NCI-H2107 treated with DMSO at 0.1 percent for 48 hours (cell line): ENCODE results near the gene SEPTIN8.

Source experiments
- DNase-seq: peaks from one replicate; lab custom pipeline; 2025; ENCODE audit not compliant: unreplicated experiment; lab: John Stamatoyannopoulos, UW

SEPTIN8 gene

DNA sequence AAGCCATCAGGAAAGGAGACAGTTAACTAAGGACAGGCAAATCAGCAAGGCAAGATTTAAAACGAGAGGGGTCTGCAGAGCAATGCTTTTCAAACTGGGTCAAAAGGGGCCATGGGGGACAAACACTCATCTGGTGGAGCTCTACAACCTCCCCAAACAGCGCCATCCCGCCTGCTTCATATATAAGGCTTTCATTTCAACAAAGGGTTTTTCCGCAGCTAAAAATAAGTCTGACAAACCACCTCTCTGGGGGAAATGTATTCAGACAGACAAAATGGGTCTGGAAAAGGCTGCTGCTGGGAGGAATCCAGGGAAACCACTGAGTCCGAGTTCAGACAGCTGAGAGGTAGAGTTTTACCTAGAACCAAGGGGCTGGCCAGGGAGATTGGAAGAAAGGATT, 8.3 kb upstream of the SEPTIN8 start:
- no peak for DNase-seq

DNA sequence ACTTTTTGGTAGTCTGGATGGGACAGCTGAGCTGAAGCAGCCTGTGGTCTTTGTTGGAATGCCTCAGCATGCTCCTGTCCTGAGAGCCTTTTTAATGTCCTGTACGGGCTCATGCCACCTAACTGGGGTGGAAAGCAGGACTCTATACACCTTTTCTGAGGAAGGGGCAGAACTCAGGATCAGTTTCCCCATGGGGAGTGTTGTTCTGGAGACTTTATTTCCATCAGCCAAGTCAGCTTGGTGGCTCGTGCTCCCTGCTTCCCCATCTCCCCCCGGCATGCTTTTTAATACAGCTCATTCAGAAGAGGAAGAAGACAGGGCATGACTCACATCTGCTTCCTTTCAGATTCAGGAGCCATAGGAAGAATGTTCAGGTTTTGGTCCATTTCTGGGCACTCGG, 5.1 kb upstream of the SEPTIN8 start:
- no peak for DNase-seq

DNA sequence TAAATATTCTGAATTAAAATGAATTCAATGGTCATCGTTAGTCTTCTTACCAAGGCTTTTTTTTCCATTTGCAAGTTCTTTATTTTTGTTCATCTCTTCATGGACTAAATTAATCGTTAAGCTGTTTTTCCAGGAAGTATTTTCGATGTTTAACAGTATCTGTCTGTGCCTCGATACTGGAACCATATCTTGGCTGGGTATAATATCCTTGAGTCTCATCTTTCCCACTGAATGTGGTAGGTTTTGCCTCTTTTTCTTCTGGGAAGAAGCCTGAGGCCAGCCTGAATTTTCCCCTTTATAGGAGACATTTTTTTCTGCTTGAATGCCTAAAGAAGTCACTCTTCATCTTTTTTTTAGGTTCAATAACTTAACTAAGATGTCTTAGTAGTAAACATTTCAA, 4.0 kb upstream of the SEPTIN8 start:
- no peak for DNase-seq

DNA sequence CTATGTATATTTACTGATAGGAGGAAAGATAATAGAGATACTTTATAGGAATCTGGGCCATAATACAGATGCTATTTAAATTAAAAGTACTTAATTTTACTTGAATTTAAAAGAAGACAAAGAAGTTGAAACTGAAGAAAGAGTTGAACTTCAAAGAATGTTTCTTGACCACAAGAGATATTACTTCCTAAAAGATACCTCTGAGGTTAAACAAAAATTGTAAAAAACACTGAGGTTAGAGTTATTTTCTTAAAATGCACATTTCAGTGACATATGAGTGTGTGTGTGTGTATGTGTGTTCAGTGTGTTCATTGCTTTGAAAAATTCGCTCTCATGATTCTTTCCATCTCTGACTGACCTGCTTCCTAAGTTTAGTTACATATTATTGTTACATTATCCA, 3.5 kb upstream of the SEPTIN8 start:
- DNase-seq, result no peak

DNA sequence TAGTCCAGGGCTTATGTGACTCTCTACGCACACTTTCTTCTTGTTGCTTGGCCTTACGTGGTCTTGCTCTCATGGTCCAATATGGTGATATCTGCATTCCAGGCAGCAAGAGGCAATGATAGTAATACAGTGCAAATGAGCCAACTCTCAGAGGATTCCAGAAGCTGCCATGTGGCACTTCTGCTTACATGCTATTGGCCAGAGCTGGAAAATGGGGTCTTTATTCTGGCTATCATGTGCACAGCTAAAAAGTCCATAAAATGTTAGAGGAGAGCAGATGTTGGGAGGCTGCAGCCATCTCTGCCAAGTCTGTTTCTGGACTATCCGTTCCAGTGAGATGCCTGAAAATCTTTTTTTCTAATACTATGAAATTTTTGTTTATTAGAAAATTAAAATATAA, 2.9 kb upstream of the SEPTIN8 start:
- DNase-seq, result no peak

DNA sequence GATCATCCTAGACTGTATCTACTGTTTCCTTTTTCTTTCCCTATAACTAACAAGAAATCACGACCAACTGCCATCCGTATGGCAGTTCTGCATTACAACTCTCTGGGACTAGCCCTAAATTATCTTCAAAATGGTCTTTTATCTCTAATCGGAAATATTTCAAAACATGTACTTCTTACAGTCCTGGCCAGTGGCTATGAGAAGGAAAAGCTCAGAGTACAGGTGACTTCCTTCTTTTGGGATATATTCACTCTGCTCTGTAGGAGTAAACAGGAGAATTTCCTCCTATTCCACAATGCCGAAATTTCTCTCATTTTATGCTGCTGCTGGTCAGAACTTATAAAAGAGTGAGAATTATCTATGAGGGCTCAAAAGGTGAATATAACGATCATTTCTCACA, 1.8 kb upstream of the SEPTIN8 start:
- DNase-seq, result no peak

DNA sequence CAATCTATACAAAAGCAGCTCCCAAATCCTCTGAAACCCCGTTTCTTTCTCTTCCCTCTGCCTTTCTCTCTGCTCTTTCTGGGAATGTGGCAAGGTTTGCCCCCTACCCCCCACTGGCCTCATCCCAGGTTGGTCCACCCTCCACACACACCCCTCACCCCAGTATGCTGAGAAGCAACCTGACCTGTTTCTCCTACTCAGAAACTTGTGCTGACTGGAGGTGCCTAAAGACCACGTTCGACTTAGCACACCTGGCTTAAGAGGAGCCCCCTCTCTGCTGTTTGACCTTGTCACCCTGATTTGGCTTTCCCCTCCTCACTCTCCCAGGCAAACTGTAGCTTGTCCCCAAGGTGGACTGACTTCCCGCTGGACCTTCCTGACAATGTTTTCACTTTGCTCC, 1.1 kb upstream of the SEPTIN8 start:
- no peak for DNase-seq

DNA sequence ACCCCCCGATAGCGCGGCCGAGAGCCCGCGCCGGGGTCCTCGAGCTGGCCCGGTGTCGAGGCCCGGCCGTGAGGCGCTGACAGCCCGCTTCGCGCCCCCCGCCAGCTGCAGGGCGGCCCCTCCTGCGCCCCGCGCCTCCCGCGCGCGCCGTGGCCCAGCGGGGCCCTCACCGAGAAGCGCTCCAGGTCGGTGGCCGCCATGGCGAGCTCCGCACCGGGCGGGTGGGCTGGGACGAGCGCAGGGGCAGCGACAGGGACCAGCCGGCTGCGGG, 166 bp downstream of the SEPTIN8 start:
- DNase-seq, result no peak

DNA sequence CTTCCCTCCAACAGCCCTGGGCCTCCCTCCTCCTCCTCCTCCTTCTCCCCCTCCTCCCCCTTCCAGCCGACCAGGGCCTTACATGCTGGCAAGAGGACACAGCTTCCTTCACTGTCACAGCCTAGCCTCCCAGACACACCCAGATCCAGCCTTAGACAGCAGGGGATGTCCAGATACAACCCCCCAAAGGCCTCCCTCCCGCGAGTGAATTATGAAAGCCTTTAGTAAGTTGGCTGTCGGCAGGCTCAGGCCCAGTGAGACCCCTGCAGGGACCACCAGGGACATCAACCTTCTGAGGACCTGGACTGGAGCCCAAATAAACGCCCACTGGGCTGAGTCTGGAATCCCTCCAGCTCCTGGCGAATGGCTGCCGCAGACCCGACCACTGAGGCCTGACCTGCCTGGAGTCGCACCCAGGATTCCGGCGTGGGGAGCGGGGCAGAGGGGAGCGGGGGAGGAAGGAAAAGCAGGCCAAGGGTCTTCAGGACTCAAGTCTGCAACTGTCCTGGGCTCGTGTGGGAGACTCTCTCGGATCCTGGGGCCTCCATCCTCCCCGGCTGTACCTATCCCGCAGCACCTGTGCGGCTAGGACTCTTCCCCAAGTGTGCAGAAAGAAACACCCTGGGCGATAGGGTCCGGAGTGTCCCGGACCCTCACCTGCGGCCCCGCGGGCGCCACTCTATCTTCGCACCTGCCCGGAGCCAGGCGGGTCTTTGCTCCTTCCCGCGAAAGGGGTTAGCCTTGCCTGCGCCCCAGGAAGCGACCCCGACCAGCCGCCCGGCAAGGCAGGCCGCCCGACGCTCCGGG, 705 bp downstream of the SEPTIN8 start:
- no peak for DNase-seq

DNA sequence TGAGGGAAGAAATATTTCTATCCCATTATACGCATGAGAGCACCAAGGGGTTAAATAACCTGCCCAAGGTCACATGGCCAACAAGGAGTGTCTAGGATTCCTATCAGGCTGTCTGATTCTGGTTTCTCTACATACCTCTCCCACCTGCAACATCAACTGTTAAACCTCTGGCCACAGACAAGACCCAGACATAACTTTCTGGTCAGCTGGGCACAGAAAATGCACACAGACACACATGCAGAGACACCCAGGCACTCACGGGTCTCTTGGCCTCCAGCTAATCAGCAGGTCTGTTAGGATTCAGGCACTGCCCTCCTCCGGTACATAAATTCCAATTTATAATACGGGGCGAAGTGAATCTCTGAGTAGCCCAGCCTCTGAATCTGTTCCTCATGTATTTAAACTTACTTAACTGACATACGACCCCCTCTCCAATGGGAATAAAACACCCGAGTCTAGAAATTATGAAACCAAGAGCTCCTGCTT, 1.5 kb downstream of the SEPTIN8 start:
- DNase-seq, result no peak

DNA sequence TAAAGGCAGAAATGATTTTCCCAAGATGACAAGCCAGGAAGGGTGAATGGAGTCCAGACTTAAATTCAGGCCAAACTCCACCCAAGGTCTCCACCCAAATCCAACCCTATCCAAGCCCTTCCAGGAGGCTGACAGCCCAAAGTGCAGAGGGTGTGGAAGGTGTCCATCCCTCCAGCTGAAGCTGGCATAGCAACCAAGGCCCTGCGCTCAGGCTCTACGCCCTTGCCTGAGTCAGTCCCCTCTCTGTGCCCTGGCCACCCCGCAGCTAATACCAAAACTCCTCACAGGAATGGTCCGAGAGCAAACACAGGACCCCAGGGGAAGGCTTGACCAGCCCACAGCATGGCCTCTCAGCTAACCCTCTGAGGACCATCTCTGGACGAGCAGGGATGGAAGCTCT, 2.1 kb downstream of the SEPTIN8 start:
- no peak for DNase-seq

DNA sequence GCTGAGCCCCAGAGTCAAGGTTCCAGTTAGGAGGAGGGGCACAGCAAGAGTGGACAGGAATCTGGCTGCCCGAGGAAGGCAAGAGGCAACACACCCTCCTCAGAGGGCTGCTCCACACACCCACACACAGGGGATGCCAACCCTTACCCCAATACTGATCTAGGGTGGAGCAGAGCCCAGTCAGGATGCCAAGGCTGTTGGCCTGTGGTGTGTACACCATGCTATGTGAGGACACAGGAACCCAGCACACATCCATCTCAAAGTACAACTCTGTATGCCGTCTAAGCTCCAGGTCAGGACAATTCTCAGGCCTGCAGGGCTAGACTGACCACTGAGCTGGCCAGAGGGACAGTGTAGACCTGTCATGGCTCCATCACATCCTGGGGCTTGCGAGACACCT, 2.6 kb downstream of the SEPTIN8 start:
- DNase-seq, result no peak

DNA sequence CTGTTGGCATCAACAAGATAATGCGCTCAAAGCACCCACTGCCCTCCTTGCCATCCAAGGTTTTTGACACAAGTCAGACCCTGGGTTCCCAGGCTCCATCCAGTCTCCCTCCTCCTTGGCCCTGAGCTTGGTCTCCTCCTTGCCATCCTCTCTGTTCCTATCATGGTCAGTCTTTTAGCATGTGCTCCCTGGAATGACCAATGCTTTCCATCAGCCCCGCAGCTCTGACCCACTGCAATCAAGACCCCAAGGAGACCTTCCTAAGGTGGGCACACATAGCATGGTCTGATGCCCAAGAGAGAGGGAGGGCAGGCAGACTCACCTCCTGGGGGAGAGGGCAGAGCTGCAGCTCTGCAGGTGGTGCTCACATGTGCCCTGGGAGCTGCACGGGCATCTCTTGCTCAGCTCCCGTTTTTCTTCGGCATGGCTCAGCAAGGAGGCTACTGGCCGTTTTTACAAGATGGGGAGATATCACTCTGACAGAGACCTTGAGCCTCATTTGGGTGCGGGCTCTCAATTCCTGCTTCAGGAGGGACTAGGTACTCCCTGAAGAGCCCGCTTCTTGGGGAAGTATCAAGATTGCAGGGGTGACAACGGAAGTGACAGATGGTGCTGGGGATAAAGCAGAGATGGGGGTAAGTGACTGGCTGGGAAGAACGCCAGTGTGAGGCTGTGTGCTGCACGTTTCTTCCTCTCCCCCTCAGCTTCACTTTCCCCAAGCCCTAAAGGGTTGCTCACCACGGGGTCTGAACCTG, 3.3 kb downstream of the SEPTIN8 start:
- no peak for DNase-seq

DNA sequence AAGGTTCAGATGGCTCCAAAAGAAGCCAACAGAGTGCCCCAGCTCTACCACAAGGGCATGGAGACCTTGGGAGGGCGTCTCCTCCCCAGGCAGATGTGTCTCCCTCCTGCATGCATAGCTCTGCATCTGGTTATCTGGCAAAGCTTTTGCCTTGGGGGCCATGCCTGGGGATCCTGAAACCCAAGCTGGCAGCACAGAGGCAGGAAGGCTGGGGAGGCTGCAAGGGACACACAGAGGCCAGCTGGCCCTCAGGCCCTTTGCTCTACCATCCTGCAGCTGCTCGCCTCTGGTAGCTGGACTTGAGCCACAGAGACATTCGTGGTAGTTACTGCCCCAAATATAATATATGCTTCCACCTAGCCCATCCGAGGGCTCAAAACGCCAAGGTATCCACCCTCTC, 3.9 kb downstream of the SEPTIN8 start:
- DNase-seq, result no peak

DNA sequence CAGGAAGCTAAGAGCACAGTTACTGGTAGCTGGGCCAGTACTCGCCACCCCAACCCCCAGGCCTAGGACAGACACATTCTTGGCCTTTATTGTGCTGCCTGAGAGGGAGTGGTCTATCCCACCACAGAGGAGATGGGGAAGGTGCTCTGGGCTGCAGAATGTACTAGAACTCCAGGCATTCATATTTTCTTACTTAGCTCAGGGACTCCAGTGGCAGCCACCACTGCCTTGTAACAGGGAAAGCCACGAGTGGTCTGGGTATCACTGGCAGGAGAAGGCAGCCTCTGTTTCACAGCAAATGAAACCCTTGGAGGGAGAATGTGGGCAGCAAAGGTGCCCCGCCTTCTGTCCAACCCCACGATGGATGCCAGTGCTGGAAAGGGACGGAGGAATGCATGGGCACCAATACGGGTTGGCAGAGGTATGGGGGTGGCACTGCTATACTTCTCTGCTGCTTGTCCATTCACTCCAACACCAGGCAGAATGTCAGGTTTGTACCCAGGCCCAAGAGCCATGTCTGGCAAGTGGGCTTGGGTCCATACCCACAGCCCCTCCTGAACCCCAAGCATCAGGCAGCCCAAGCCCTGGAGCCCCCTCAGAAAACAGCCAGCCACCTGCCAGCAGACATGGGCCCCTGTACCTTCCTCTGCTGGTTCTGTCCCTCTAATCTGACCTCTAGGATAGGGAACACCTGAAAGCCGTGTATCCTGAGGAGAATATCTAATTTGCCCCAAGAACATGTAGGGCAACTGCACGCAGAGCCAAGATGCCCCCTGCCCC, 4.6 kb downstream of the SEPTIN8 start:
- no peak for DNase-seq

DNA sequence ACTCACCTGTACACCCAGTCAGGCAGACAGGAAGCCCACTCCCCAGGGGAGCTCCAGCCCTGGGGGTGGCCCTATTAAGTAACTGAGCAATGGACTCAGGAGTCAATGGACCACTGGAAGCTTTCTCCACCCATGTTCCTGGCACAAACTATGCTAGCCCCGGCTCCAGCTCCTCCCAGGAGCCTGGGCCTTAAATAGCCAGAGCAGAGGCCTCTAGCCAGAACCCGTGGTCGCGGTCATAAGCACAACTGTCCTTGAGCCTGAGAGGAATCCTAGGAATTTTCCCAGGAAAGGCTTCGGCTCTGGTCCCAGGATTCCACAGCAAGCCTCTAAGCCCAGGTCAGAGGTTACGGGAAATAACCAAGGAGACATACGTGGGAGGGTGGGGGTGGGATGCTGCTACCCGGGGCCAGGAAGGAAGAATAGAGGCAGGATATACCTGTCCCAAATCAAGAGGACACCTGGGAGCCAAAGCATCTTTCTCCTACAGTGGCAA, 5.5 kb downstream of the SEPTIN8 start:
- no peak for DNase-seq

DNA sequence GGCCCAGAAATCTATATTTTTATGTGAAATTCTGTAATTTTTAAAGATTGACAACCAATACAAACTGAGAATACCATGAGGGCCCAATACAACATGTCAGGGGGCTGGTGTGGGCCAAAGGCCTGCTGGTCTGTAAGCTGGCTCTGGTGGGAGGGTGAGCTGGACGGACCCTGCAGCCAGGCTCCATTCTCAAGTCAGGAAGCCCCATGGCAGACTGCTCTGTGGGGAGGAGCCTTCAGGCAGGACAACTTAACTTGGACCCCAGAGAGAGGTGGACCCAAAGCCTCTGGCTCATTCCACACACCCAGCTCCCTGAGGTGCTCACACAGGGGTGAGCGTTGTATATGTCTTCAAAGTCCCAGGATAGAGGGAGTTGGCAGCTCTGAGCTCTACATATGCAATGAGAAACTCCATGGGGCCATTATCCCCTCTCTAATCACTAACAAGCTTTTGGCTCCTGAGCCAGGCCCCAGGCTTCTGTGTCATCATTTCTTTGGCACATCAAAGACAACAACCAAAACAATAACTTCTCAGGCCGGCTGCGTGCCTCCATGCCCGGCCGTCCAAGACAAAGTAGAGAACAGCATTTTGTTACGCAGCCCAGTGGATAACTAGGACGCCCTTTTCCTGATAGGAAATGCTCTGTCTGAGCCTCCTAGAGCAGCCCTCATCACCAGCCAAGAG, 6.4 kb downstream of the SEPTIN8 start:
- DNase-seq, result no peak

DNA sequence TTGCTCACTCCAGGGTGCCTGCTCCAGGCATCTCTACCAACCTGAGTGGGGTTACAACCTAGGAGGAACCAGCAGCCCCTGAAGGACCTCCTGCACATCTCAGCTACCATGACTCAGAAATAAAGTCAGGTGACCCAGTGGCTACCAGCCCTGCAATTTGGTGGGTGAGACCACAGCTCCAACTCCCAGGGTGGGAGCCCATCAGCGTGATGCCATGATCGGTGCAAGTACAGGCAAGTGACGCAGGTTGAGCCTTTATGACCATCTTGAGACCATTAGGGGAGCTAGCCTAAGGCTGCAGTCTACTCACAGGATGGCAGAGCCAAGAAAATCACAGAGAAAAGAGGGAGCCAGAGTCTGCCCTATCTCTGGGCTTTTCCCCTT, 8.6 kb downstream of the SEPTIN8 start:
- no peak for DNase-seq

DNA sequence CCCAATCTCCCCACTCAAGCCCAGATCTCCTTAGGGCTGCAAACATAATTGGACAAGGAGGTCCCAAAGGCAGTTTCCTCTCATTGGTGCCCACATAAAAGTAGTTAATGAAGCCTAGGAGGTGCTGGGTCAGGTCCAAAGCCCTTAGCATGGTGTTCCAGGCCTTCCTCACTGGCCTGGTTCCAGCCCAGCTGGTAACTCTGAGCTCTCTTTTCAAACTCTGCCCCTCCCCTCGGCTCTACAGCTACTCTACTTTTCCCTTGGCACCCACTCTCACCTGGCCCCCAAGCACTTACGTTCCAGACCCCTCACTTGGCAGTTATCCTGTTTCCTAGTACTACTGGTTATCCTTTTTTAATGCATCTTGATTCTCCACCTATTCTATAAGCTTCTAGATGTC, 9.9 kb downstream of the SEPTIN8 start:
- DNase-seq, result no peak

DNA sequence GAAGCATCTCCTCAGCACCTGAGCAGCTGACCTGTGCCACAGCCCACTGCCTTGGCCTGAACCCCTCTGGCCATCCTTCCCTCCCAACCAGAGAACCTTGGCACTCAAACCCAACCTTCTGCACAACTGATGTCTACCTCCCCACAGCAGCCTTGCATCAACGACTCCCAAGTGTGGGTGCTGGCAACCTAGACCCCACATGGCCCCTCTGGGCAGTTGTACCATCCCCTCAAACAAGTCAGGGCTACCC, 10.3 kb downstream of the SEPTIN8 start:
- no peak for DNase-seq

DNA sequence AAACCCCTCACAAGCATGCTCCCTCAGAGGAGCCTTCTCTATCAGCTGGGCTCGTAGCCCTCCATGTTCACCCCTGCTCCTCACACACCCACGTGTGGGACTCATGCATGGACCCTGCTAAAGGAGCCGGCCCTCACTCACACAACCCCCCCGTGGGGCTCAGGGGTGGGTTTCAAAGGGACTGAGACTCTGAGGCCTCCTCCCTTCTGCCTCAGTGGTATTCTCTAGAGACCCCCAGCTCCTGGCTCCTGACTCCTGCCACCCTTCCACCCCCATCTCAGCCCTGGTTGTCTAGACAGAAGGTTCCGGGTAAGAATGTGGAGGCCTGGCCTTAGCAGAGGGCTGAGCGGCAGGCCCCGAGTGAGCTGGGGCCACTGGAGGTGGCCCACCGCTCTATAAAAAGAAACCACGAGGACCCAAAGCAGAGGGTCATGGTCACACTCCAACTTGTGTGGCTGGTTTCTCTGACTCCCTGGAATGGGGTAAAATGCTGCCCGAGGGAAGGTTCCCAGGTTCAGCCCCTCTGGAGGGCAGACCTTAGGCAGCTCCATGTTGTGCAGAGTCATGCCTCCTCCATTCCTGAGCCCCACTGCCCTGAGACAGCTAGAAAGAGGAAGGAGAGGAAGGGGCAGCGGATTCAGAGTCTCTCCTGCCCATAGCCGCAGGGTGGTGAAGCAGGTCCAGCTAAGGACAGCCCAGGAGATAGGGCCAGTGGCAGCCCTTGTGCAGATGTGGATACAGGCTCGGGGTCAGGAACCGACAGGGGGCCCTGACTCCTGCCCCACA, 10.8 kb downstream of the SEPTIN8 start:
- no peak for DNase-seq
